ENCODE data around the gene COL4A6.
"Not testable (repeated sequence)": the region's sequence is repeated elsewhere in the genome, so short reads cannot be mapped to it uniquely, and the experiment has no call there.

COL4A6 gene

DNA sequence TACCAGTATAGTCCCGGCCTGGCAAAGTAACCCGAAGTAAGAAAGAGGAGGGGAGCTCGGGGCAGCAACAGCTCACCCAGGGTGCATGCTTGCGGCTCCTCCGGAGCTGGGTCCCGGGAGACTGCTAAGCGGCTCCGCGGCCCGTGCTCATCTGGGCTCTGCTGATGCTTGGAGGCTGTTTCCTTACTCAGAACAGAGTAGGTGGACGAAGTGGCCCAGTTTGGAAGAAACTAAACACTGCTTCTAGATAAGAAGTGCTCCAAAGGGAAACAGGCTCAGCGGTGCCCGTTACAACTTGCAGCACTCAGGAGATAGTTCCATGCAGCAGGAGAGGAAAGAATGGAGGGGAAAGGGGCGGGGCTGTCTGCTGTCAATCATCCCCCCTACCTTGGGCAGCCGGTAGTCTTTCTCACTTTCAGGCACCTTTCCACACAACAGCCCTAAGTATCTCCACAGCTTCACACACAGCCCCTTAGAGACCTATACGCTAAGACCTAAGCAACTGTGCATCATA is at the start of gene COL4A6:
COL4A6 (minus strand) TSS at position 313 of the 514 bp plus-strand sequence; CDS start at position 87, 226 bp downstream.
- DNase-seq (ENCODE audit: low read depth in 2 of 2), result no peak

DNA sequence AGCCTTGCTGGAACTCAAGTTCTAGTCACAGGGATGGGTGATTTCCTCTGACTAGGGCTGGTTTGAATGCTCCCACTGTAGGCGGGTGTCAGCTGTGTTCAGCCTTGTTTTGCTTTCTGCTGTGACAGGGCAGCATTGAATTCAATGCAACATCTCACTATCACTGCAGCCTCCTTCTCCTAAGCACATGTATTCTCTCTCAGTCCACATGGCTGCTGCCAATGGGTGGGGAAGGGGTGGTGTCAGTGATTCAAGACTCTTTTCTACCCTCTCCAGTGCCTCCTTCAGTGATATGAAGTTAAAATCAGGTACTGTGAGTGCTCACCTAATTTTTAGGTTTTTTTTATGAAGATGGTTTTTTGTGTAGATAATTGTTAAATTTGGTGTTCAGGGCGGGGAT is 47.7 kb upstream of the COL4A6 start:
- DNase-seq (ENCODE audit: low read depth in 2 of 2), result no peak

DNA sequence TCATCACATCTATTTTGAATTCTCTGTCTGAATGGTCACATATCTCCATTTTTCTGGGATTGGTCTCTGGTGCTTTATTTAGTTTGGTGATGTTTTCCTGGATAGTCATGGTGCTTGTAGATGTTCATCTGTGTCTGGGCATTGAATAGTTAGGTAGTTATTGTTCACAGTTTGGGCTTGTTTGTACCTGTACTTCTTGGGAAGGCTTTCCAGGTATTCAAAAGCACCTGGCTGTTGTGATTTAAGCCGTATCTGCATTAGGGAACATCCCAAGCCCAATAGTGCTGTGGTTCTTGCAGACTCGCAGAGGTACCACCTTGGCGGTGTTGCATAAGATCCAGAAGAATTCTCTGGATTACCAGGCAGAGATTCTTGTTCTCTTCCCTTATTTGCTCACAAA is 46.0 kb upstream of the COL4A6 start:
- no peak for DNase-seq (ENCODE audit: low read depth in 2 of 2)

DNA sequence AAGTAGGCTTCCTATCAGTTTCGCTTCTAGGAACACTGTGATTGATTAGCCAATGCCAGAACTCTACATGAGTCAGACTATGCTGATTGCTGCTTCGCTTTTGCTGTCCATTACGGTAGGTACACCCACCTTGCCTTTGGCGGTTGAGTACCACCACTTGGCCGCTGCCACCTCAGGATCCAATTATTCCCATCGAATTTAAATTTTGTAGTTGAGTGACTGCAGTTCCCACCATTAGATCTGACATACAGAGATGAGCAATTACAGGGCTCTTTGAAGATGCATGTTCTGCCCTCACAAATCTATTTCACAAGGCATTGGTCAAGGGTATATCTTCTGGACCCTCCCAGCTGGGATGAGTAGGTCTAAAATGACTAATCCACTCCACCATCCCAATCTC is 43.3 kb upstream of the COL4A6 start:
- not testable (repeated sequence) for DNase-seq (ENCODE audit: low read depth in 2 of 2)

DNA sequence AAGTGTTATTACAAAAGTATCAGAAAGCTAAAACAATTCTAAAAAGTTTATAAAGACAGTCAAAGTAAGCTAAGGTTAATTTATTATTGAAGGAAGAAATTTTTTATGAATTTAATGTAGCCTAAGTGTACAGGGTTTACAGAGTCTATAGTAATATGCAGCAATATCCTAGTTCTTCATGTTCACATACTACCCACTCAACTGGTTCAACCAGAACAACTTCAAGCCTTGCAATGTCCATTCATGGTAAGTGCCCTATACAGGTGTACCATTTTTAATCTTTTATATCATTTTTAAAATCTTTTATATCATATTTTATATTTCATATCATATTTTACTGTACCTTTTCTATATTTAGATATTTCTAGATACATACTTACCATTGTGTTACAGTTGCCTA is 35.8 kb upstream of the COL4A6 start:
- no peak for DNase-seq (ENCODE audit: low read depth in 2 of 2)

- DNase-seq (ENCODE audit: low read depth in 2 of 2), result no peak
Measured at GRCh38 chrX:108468486-108468885, 30.3 kb upstream of the COL4A6 start.

- DNase-seq (ENCODE audit: low read depth in 2 of 2), result no peak
Measured at GRCh38 chrX:108464604-108465003, 26.4 kb upstream of the COL4A6 start.

DNA sequence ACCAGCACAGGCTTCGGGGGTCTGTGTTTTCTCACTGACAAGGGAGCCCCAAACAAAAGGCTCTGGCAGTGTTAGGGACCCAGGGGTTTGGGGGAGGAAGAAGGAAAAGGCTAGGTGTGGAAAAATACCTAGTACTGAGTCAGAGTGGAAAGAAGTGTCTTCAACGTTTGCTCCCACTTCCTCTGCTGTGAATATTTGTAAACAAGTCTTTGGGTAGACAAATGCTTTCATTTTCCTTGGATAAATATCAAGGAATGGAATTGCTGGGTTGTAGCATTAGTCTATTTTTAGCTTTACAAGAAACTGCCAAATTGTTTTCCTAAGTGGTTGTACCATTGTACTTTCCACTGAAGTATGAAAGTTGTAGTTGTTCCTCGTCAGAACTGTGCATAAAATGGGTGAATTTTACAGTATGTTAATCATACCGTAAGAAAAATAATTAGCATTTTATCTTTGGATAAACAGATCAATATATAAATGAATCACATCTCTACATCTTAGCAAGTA is 18.8 kb upstream of the COL4A6 start:
- DNase-seq (ENCODE audit: low read depth in 2 of 2), result no peak

GRCh38 chrX:108453841-108454240 is 15.6 kb upstream of the COL4A6 start:
- DNase-seq (ENCODE audit: low read depth in 2 of 2), result no peak

DNA sequence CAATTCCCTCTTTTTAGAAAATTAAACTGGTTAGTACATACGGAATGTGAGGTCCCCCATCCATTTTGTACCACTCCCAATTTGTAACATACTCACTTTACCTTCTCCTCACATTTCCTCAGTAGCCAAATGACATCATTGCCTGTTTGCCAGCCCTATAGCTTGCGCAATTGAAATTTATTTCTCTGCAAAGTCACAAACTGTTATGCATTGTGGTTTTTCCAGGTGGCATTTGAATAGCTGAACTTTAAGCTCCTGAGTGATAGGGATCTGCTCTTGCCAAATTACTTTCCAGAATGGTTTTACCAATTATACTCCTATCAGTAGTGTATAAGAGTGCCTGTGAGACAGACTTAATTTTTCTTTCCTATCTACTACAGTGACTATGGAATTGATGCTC is 9.1 kb upstream of the COL4A6 start:
- no peak for DNase-seq (ENCODE audit: low read depth in 2 of 2)

DNA sequence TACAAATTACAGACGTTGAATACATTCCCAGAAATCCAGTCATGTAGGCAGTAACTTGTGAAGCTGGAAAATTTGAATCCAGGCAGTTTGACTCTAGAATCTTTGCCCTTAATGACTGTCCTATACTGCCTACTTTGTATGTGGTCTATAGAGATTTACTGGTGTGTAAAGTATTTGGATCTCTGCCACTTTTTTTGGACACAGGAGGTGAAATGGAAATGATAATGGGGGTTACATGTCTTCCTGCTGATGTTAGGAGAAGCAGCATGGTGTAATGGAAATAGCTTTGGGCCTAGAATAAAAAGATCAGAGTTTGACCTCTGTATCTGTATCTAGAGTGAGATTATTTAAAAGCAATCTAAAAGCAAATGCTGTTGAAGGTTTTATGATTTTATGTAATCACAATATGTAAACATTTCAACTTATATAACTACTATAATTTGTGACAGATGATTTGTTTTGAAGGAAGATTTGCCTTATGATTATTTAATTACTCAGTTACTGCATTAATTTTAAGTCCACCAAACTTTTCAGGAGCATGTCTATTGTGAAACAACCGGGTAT is 4.8 kb upstream of the COL4A6 start:
- no peak for DNase-seq (ENCODE audit: low read depth in 2 of 2)

DNA sequence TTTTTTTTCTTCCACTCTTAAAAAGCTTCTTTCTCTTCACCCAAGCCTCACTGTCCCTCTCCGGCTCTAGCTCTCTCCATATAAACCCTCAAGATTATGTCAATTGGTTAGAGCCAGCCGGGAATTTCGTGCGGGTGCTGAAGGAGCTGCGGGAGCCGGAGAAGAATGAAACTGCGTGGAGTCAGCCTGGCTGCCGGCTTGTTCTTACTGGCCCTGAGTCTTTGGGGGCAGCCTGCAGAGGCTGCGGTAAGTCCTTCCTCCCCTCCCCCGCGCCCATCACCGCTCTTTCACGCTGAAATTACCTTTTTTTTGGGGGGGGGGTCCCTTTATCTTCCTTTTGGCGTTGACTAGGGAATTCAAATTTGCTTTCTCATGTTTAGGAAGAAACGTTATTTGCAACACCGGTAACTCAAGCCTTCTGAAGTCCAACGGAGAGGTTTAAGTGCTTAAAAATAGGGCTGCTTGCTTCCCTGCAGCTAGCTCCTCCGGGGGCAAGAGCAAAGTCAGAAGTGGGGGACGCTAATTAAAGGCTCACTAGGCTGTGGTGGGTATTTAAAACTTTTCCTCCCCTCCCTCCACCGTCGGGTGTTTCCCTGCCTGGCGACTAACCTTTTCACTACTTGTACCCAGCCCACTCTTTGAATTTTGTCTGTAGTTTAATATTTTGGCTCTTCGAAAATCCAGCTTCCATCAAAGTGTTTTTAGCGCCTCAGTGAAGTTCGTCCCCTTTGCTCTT is 1.9 kb upstream of the COL4A6 start:
- no peak for DNase-seq (ENCODE audit: low read depth in 2 of 2)

GRCh38 chrX:108439426-108439942 is 1.3 kb upstream of the COL4A6 start, which contains the start of gene COL4A5:
Gene COL4A5 (plus strand): TSS chrX:108439838. CDS start chrX:108440126, 288 bp downstream.
- DNase-seq (ENCODE audit: low read depth in 2 of 2), result no peak

GRCh38 chrX:108437349-108438109 is 693 bp downstream of the COL4A6 start:
- DNase-seq (ENCODE audit: low read depth in 2 of 2), result no peak

DNA sequence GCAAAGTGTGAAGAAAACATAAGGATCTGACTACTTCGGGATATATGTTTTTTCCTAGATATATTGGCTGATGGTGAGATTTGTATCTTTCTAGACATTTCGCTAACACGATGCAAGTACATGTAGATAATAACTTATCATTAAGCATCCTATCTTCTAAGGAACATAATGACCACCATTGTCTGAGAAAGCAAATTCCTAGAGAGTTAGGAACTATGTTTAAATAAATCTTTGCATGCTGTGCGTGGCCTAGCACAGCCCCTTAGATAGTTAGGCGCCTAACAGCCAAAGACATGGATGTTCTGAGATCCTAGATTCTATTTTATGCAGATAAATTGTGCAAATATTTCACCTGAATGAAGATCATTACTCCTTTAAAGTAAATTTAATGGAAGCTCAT is 3.0 kb downstream of the COL4A6 start:
- no peak for DNase-seq (ENCODE audit: low read depth in 2 of 2)

DNA sequence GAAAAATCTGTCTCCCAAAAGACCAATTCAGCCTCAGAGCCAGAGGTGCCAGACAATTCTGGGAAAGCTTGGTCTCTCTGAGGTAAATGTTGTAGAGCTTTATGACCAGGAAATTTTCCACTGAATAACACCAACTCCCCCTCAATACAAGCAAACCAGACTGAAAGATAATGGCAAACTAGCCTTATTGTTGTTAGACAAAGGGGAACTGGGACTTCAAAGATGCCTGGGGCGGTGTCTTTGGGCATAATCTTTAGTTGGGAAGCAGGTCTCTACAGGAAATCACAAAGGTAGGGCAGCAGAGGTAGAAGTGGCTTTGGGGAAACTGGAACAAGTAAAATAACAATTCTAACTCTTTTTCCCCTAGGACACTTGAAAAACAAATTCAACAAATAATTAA is 12.0 kb downstream of the COL4A6 start:
- DNase-seq (ENCODE audit: low read depth in 2 of 2), result no peak

DNA sequence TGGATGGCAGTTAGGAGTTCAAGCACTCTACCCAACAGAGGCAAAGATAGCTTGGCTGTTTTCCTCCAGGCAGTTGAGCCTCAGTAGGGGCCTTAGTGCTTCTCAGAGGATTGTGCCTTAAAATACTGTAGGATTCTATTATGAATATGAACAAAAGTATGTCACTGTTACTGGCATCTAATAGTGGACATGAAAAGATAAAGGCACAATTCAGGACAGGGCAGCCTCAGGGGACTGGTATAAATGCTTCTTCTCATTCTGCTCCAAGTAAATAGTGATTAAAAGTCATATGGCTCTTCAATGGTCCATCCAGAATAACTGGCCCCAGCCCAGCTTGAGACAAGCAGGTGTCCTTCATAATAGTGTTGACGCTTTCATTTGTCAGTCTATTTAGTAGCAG is 17.7 kb downstream of the COL4A6 start:
- no peak for DNase-seq (ENCODE audit: low read depth in 2 of 2)

DNA sequence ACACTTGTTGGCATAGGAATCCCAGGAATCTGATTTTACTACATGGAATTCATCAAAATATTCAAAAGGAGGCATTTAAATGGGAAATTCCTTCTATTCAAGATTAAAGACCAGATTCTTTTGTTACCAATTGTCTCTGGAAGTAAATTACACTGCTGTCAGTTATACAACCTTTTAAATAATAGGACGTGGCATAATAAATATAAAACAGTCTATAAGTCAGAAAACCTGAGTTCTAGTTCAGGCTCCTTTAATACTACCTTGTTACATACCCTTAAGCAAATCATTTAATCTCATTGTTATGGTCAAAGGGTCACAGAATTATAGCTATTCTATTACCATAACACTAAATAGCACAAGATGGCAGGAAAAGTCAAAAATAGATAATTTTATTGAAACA is 18.8 kb downstream of the COL4A6 start:
- no peak for DNase-seq (ENCODE audit: low read depth in 2 of 2)

DNA sequence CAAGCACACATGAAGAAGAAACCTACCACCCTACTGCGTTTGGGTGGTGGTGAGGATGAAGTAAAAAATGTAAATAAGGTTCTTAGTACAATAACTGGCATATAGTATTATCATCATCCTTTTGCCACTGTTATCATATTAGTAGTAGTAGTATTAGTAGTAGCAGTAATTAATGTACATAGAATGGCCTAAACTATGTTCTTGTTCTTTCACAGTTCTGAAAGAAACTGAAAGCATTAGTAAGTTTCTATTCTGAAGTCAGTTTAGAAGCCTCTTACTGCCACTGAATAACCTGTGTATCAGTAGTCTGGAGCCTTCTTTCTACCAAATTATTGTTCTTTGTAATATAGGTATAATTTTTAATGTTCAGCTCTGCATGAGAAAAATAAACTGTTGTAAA is 21.0 kb downstream of the COL4A6 start:
- no peak for DNase-seq (ENCODE audit: low read depth in 2 of 2)

DNA sequence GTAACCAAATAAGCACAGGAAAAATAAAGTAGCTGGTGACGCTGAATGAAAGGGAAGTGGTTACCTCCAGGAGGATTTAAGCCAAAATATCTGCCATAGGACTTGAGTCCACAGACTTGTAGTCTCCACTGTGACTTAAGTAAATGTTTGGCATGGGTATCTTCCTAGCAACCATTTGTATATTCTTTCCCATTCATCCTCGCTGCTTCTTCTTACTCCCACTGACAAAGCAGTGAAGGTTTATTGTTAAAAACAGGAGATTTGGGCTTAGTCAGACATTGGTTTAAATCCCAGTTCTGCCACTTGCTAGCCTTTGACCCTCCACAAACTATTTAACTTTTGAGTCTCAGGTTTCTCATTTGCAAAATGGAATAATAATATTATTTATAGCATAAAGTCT is 22.3 kb downstream of the COL4A6 start:
- DNase-seq (ENCODE audit: low read depth in 2 of 2), result no peak

GRCh38 chrX:108415146-108415545 is 23.1 kb downstream of the COL4A6 start:
- no peak for DNase-seq (ENCODE audit: low read depth in 2 of 2)

- DNase-seq (ENCODE audit: low read depth in 2 of 2), result no peak
Measured at GRCh38 chrX:108412783-108413182, 25.4 kb downstream of the COL4A6 start.

Data from stimulated activated CD4-positive, alpha-beta T cell treated with anti-CD3 and anti-CD28 coated beads, Interleukin-1b, Interleukin-23, amount 100 ng/mL, for 1 hour (primary cell).